Dermis blood vessel endothelial cell (primary cell): ENCODE data around the gene CAST. TPM values are rescaled to one million over a fixed set of nuclear protein-coding genes. Genes with fewer than 3 reads are reported as not detected.

Source experiments
- DNase-seq: peaks from one replicate; pipeline ENCODE4 v3.0.0; 2010
- total RNA-seq: library from RNA; depleted of rRNA; stranded (reverse); fragments of >200 nt; gene quantifications from 2 replicates; pipeline ENCODE4 v1.2.3, GENCODE V29; 2014

CAST gene
- total RNA-seq, 1 donor from 2014 or later, result 123 TPM

- no peak for DNase-seq
Observed at GRCh38 chr5:96645091-96645490, 17.1 kb upstream of the CAST start.

- DNase-seq, result no peak
Observed at GRCh38 chr5:96648023-96648422, 14.2 kb upstream of the CAST start.

GRCh38 chr5:96648593-96648992 lies 13.6 kb upstream of the CAST start:
- DNase-seq, result no peak

- no peak for DNase-seq
Observed at GRCh38 chr5:96649251-96649662, 12.9 kb upstream of the CAST start.

- peak; percentile 34 for DNase-seq
Observed at GRCh38 chr5:96649681-96650540, 12.3 kb upstream of the CAST start.

- no peak for DNase-seq
Observed at GRCh38 chr5:96651047-96651446, 11.1 kb upstream of the CAST start.

- peak; percentile 20 for DNase-seq
Observed at GRCh38 chr5:96651948-96652753, 10.0 kb upstream of the CAST start.

GRCh38 chr5:96652769-96653454 lies 9.3 kb upstream of the CAST start:
- DNase-seq, result peak; percentile 29

- no peak for DNase-seq
Observed at GRCh38 chr5:96654209-96654608, 8.0 kb upstream of the CAST start.

- no peak for DNase-seq
Observed at GRCh38 chr5:96655085-96655484, 7.1 kb upstream of the CAST start.

- DNase-seq, result peak; percentile 15
Observed at GRCh38 chr5:96655506-96655905, 6.7 kb upstream of the CAST start.

- DNase-seq, result peak; percentile 59
Observed at GRCh38 chr5:96657068-96657467, 5.1 kb upstream of the CAST start.

- DNase-seq, result no peak
Observed at GRCh38 chr5:96658272-96658671, 3.9 kb upstream of the CAST start.

GRCh38 chr5:96659170-96659569 lies 3.0 kb upstream of the CAST start:
- no peak for DNase-seq

- peak; percentile 51 for DNase-seq
Observed at GRCh38 chr5:96660971-96661854, 963 bp upstream of the CAST start.

GRCh38 chr5:96662725-96663518 lies 746 bp downstream of the CAST start:
- DNase-seq, result peak; percentile 85

- peak; percentile 7 for DNase-seq
Observed at GRCh38 chr5:96663608-96664007, 1.4 kb downstream of the CAST start.

GRCh38 chr5:96664669-96665068 lies 2.5 kb downstream of the CAST start:
- no peak for DNase-seq

GRCh38 chr5:96668725-96669124 lies 6.5 kb downstream of the CAST start:
- DNase-seq, result no peak

- no peak for DNase-seq
Observed at GRCh38 chr5:96669909-96670308, 7.7 kb downstream of the CAST start.

- no peak for DNase-seq
Observed at GRCh38 chr5:96671441-96671840, 9.3 kb downstream of the CAST start.
